GM12878 (cell line): ENCODE data around the gene HMCN2.

Source experiments
- HDAC2 ChIP-seq: fragments of 200-600 bp; sonication (generic); IDR thresholded peaks from 2 replicates; pipeline ENCODE4 v1.6.1; 2017
- POLR2A ChIP-seq: IDR thresholded peaks from 2 replicates; pipeline ENCODE4 v1.6.1; 2011; ENCODE audit warnings: low read depth, mild to moderate bottlenecking, low read length
- POLR2AphosphoS5 ChIP-seq: IDR thresholded peaks from 2 replicates; pipeline ENCODE4 v1.6.1; 2011; ENCODE audit warnings: mild to moderate bottlenecking, low read length, inconsistent platforms

- TF ChIP-seq POLR2A (no peak), POLR2AphosphoS5 (no peak), HDAC2 (no peak)
Measured at GRCh38 chr9:130459941-130460669, 194.5 kb downstream of the HMCN2 start.
